Transverse colon (tissue), 4 donors: ENCODE measurements around the gene TTC1. TPM values are rescaled to one million over a fixed set of nuclear protein-coding genes. Genes with fewer than 3 reads are reported as not detected.

Experiments used
- DNase-seq: peaks from one replicate; pipeline ENCODE4 v3.0.0-alpha.2; 2019
- H3K27ac ChIP-seq, 4 donors: fragments of 200-600 bp; sonication (generic); 2 replicates each; pipeline ENCODE4 v1.5.1; 2016 to 2018; ENCODE audit warnings: inconsistent platforms in 4 of 4
- H3K27me3 ChIP-seq: fragments of 200-600 bp; sonication (generic); 2 replicates; pipeline ENCODE4 v1.5.1; 2017; ENCODE audit warnings: inconsistent platforms
- H3K36me3 ChIP-seq, 4 donors: fragments of 200-600 bp; sonication (generic); 2 replicates each; pipeline ENCODE4 v1.5.1; 2017 to 2019; ENCODE audit warnings: inconsistent platforms in 4 of 4
- H3K4me1 ChIP-seq, 4 donors: fragments of 200-600 bp; sonication (generic); 2 replicates each; pipeline ENCODE4 v1.5.1; 2017 to 2020; ENCODE audit warnings: inconsistent platforms in 4 of 4
- H3K4me3 ChIP-seq, 4 donors: fragments of 200-600 bp; sonication (generic); 1 replicate in 1 of 4; 2 replicates in 3 of 4; pipeline versions ENCODE4 v1.5.1 to v1.6.1; 2017 to 2019; ENCODE audit warnings: inconsistent platforms in 4 of 4
- H3K9me3 ChIP-seq, 2 donors: fragments of 200-600 bp; sonication (generic); 2 replicates each; pipeline ENCODE4 v1.5.1; 2017 to 2019; ENCODE audit warnings: inconsistent platforms in 2 of 2
- CTCF ChIP-seq, 5 experiments: fragments of 200-600 bp in 3 of 5; fragments of 450-650 bp in 2 of 5; sonication (generic) in 3 of 5; IDR thresholded peaks; 1 replicate in 2 of 5; 2 replicates in 3 of 5; pipeline ENCODE4 v1.5.1; 2016 to 2017; ENCODE audit warnings: antibody characterized with exemption in 5 of 5, inconsistent platforms in 3 of 5, mild to moderate bottlenecking in 2 of 5, moderate library complexity in 1 of 5
- EP300 ChIP-seq: sonication (generic); formaldehyde crosslinking; IDR thresholded peaks from one replicate; pipeline ENCODE4 v1.6.1; 2017; ENCODE audit warnings: antibody characterized with exemption, low read depth
- POLR2A ChIP-seq: fragments of 450-650 bp; IDR thresholded peaks from one replicate; pipeline ENCODE4 v1.6.1; 2016; ENCODE audit warnings: antibody characterized with exemption, mild to moderate bottlenecking, moderate library complexity
- POLR2AphosphoS5 ChIP-seq, 3 donors: sonication (generic); formaldehyde crosslinking; IDR thresholded peaks; one replicate each; pipeline ENCODE4 v1.6.1; 2016; ENCODE audit warnings: antibody characterized with exemption in 3 of 3
- WGBS, 2 donors: methylation state at CpG; one replicate each; pipeline ENCODE4 v1.1.5; 2018; ENCODE audit warnings: low coverage in 1 of 2; 5-methylcytosine and 5-hydroxymethylcytosine counted together
- in situ Hi-C, 4 donors: fragments of 200-750 bp; cut with MboI; loops; one replicate each; pipeline versions ENCODE4 v1.15.0 to v1.15.1; 2017; ENCODE audit warnings: low sequenced_read_pairs in 3 of 4, low pct_ligation_motif_present in 1 of 4, low pct_unique_long_range_greater_than_20kb in 1 of 4
- intact Hi-C: fragments of 100-400 bp; cut with DNase I; formaldehyde crosslinking; loops from one replicate; pipeline ENCODE4 v1.15.1; 2023; ENCODE audit warnings: low total_unique reads
- total RNA-seq, 4 donors: library from RNA; depleted of rRNA; stranded (reverse); fragments of >200 nt; gene quantifications; one replicate each; pipeline ENCODE4 v1.1.0, GENCODE V29; 2016

Gene TTC1
- total RNA-seq, 4 donors from 2014 or later = 5.8 to 42.2 (median 24.8) TPM

- H3K4me1 ChIP-seq = peaks cover 0 to 26% (median 11%) of the 10 kb centered on the region in 4 donors
- TF ChIP-seq POLR2A (no peak), EP300 (no peak), CTCF (IDR thresholded peaks at IDR 0.05) (no peak), POLR2AphosphoS5 (IDR thresholded peaks at IDR 0.05) (no peak)
- H3K27me3 ChIP-seq = no peaks in the 10 kb centered on the region
- H3K9me3 ChIP-seq = no peaks in the 10 kb centered on the region
- H3K4me3 ChIP-seq = no peak overlapping the region
- no peak for DNase-seq
- H3K36me3 ChIP-seq = peaks cover 0 to 1% (median 0%) of the 10 kb centered on the region in 4 donors
- in situ Hi-C loops (loop anchor here (5.0 to 25.0 kb wide), 4 partner anchors 104 to 327 kb away; no protein-coding TSS in a partner anchor), intact Hi-C loops (loop anchor here (5.0 kb wide), 1 partner anchor 327 kb away; no protein-coding TSS in a partner anchor)
- peak overlapping the region in 1 of 4 donors; percentile 18 for H3K27ac ChIP-seq
- WGBS, 2 donors = 73 to 80% methylated on average over 1 to 7 of the region's 7 CpGs
Measured at GRCh38 chr5:160020266-160020770, 11.4 kb downstream of the TTC1 start.

- no peaks in the 10 kb centered on the region for H3K27me3 ChIP-seq
- TF ChIP-seq EP300 = no peak
- TF ChIP-seq POLR2A = no peak
- WGBS, 2 donors = 57 to 64% methylated on average over 4 of the region's 4 CpGs
- H3K27ac ChIP-seq = no peak overlapping the region
- H3K36me3 ChIP-seq = no peaks in the 10 kb centered on the region
- in situ Hi-C loops (loop anchor here (5.0 to 25.0 kb wide), 4 partner anchors 104 to 326 kb away; no protein-coding TSS in a partner anchor), intact Hi-C loops (loop anchor here (5.0 kb wide), 1 partner anchor 326 kb away; no protein-coding TSS in a partner anchor)
- no peak overlapping the region for H3K4me3 ChIP-seq
- H3K4me1 ChIP-seq = peaks cover 0 to 26% (median 11%) of the 10 kb centered on the region in 4 donors
- no peaks in the 10 kb centered on the region for H3K9me3 ChIP-seq
- no peak for DNase-seq
Measured at GRCh38 chr5:160020964-160021363, 12.0 kb downstream of the TTC1 start.

GRCh38 chr5:160021831-160022446, 13.0 kb downstream of the TTC1 start:
- Histone ChIP-seq H3K4me3 (no peak overlapping the region), H3K9me3 (no peaks in the 10 kb centered on the region), H3K27me3 (no peaks in the 10 kb centered on the region), H3K36me3 (no peaks in the 10 kb centered on the region), H3K4me1 (peaks cover 0 to 26% (median 11%) of the 10 kb centered on the region in 4 donors), H3K27ac (peak overlapping the region in 2 of 4 donors; percentile 8 to 21)
- in situ Hi-C loops (loop anchor here (5.0 to 25.0 kb wide), 4 partner anchors 103 to 325 kb away; no protein-coding TSS in a partner anchor), intact Hi-C loops (loop anchor here (5.0 kb wide), 1 partner anchor 325 kb away; no protein-coding TSS in a partner anchor)
- peak; percentile 73 to 91 (median 82) for TF ChIP-seq CTCF (IDR thresholded peaks at IDR 0.05)
- no peak for TF ChIP-seq POLR2AphosphoS5 (IDR thresholded peaks at IDR 0.05)
- peak; percentile 62 for DNase-seq
- WGBS, 2 donors = 8 to 14% methylated on average over 3 of the region's 3 CpGs

- H3K27me3 ChIP-seq = no peaks in the 10 kb centered on the region
- H3K27ac ChIP-seq = peak overlapping the region in 2 of 4 donors; percentile 10 to 15
- 86 to 93% methylated on average over 11 of the region's 11 CpGs for WGBS, 2 donors
- H3K4me1 ChIP-seq = peaks cover 0 to 26% (median 11%) of the 10 kb centered on the region in 4 donors
- DNase-seq = no peak
- no peaks in the 10 kb centered on the region for H3K9me3 ChIP-seq
- peaks cover 0 to under 1% (median 0%) of the 10 kb centered on the region in 4 donors for H3K36me3 ChIP-seq
- H3K4me3 ChIP-seq = no peak overlapping the region
- TF ChIP-seq POLR2A (no peak), CTCF (IDR thresholded peaks at IDR 0.05) (no peak), EP300 (no peak), POLR2AphosphoS5 (IDR thresholded peaks at IDR 0.05) (no peak)
- intact Hi-C loops = loop anchor here (5.0 kb wide), 1 partner anchor 324 kb away; no protein-coding TSS in a partner anchor
- in situ Hi-C loops = loop anchor here (5.0 to 25.0 kb wide), 4 partner anchors 102 to 324 kb away; no protein-coding TSS in a partner anchor
Measured at GRCh38 chr5:160023007-160023907, 14.3 kb downstream of the TTC1 start.
